GM21825 (cell line): Measurements from ENCODE around the gene ADAMTS13.

Source experiments
- ATAC-seq: cut with Tn5 transposase; IDR thresholded peaks from one replicate; pipeline ENCODE4 v1.9.1; 2021; ENCODE audit warnings: mild to moderate bottlenecking, moderate library complexity; ENCODE audit not compliant: unreplicated experiment

ADAMTS13 gene

DNA sequence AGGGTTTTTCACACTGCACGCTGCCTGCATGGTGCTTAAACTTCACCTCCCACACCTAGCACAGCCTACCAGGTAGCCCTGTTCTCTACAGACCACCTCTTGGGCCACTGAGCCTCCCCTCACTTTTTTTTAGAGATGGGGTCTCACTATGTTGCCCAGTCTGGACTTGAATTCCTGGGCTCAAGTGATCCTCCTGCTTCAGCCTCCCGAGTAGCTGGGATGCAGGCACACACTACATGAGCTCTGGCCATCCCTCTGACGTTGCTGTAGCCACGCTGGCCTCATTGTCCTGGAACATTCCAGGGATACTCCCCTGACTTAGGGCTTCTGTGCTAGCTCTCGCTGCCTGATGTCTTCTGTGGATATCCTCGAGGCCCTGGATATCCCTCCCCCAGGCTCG, 30.4 kb downstream of the ADAMTS13 start:
- ATAC-seq, result no peak

DNA sequence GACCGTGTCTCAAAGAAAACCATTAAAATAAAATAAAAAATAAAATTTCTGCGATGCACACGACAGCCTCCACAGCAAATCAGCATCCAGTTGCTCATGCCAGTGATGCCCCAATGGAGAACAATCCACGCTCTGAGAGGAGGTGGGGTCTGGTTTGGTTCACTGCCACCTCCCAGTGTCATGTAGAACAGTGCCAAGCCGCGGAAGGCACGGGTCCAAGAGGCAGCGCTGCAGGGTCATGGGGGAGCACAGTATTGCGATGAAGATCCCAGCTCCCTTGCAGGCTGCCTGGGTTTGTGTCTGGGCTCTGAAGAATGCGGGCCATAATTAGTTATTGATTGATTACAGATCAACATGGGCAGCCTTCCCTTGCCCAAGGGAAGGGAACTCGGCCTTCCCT, 31.5 kb downstream of the ADAMTS13 start:
- no peak for ATAC-seq

DNA sequence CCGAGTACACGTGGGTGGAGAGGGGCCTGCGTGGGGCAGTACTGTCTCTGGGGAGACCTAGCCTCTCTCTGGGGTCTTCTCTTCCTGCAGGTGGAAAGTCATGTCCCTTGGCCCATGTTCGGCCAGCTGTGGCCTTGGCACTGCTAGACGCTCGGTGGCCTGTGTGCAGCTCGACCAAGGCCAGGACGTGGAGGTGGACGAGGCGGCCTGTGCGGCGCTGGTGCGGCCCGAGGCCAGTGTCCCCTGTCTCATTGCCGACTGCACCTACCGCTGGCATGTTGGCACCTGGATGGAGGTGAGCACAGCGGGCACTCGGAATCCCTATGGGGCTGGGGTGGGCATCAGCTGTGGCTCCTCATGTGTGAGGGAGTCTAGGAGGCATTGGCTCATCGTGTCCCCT, 32.2 kb downstream of the ADAMTS13 start:
- no peak for ATAC-seq

DNA sequence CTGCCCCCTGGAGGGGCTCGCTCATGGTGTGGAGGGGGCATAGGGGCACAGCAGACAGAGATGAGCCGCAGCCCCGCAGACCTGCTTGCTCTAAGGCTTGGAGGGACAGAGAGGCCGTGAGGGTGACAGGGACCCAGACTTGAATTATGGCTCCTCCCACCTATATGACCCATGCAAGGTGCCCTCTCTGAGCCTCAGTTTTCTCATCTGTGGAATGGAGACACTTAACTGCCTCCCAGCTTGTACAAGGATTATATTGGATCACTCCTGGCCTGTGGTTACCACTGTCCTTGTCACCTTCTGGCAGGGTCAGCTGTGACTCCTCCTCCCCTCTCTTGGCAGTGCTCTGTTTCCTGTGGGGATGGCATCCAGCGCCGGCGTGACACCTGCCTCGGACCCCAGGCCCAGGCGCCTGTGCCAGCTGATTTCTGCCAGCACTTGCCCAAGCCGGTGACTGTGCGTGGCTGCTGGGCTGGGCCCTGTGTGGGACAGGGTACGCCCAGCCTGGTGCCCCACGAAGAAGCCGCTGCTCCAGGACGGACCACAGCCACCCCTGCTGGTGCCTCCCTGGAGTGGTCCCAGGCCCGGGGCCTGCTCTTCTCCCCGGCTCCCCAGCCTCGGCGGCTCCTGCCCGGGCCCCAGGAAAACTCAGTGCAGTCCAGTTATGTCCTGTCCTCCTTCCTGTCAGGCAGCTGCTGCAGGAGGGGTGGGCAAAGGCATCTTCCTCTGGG, 32.9 kb downstream of the ADAMTS13 start:
- ATAC-seq, result no peak

DNA sequence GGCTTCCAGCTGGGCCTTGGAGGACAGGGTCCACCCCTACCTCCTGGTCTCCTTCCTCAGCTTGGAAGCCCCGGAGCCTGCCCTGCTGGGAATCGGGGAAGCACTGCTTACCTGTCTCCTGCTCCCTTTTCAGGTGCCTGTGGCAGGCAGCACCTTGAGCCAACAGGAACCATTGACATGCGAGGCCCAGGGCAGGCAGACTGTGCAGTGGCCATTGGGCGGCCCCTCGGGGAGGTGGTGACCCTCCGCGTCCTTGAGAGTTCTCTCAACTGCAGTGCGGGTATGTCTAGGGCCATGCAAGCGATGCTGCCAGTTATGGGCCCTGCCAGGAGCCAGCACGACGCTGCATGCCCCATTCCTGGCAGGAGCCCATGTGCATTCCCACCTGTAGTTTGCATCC, 33.8 kb downstream of the ADAMTS13 start:
- ATAC-seq, result no peak

DNA sequence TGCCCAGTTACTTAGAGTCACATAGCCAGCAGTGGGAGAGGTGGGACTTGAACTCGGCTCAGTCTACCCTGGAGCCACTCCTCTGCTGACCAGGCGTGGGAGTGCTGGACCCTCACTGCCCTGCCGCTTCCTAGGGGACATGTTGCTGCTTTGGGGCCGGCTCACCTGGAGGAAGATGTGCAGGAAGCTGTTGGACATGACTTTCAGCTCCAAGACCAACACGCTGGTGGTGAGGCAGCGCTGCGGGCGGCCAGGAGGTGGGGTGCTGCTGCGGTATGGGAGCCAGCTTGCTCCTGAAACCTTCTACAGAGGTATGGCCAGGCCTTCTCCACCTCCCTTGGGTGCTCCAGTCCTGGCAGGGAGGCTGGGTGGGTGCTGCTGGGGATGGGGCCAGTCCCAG, 34.2 kb downstream of the ADAMTS13 start:
- ATAC-seq, result no peak

DNA sequence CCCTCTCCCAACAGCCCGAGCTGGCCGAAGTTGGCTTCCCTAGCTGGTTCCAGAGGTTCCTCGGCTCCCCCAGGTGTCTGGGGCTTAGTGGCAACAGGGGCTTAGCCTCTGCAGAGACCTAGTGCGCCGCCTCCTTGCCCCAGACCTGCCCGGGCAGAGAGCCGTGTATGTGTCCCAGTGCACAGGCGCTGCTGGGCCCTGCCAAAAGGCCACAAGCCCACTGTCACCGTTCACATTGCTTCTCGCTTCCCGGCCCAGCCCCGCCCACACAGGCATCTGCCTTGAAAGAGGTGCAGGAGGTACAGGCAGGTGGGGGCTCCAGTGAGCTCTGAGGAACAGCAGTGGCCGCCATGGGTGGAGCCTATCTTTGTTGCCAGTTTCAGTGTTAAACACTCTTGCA, 35.1 kb downstream of the ADAMTS13 start:
- no peak for ATAC-seq

DNA sequence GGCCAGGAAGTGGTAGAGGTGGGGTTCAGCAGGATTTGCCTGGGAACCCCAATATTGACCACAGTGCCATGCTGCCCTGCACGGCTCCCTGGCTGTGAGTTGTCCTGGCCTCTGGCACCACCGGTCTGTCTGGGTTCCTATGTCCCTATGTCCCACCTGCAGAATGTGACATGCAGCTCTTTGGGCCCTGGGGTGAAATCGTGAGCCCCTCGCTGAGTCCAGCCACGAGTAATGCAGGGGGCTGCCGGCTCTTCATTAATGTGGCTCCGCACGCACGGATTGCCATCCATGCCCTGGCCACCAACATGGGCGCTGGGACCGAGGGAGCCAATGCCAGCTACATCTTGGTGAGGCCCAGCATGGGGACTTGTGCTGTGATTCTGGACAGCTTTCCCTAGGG, 35.6 kb downstream of the ADAMTS13 start:
- no peak for ATAC-seq

DNA sequence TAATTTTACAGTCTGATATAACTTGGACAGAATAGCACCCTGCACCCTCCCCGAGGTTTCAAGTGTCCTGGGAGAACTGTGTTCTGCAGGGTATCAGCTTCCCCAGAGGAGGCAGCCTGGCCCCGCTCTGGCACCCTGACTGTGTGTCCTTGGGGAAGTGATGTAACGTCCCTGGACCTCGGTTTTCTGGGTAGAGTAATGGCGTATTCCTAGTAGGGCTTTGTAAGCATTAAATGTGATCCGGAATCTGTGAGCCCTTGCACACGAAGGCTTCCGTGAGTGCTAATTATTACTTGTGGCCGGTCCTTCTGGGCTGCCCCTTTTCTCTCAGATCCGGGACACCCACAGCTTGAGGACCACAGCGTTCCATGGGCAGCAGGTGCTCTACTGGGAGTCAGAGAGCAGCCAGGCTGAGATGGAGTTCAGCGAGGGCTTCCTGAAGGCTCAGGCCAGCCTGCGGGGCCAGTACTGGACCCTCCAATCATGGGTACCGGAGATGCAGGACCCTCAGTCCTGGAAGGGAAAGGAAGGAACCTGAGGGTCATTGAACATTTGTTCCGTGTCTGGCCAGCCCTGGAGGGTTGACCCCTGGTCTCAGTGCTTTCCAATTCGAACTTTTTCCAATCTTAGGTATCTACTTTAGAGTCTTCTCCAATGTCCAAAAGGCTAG, 36.6 kb downstream of the ADAMTS13 start:
- no peak for ATAC-seq

DNA sequence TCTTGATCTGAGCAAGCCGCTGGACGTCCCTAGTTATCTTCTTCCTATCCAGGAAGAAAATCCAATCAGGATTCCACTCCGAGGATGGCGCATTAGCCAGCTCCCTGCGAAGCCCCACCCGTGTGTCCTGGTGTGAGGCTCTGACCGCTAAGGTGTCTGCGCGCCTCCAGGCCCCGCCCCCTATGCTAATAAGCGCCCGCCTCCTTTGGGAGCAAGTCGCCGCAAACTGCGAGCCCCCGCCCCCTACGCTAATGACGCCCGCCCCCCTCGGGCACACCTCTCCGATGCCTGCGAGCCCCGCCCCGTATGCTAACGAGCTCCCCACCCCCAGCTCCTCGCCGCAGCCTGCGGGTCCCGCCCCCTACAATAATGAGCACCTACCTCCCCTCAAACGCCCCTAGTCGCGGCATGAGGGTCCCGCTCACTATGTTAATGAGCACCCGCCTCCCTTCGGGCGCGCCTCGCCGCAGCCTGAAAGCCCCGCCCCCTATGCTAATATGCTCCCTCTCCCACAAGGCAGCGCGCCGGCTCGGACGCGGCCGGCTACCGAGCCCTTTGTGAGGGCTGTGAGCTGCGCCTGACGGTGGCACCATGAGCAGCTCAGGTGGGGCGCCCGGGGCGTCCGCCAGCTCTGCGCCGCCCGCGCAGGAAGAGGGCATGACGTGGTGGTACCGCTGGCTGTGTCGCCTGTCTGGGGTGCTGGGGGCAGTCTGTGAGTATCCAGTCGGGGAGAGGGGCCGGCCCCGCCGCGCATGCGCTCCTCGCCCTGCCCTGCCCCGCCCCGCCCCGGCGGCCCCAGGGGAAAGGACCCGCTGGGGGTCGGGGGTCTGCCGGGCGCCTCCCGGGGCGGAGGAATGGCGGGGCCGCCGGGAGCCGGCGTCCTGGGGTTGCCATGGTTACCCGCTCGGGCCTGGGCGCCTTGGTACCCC, 37.6 kb downstream of the ADAMTS13 start, which contains the start of gene CACFD1:
Gene CACFD1, plus strand, starts transcription at position 503 of the 929 bp plus-strand sequence. Its CDS starts 89 bp downstream, at position 592.
- peak; percentile 59 for ATAC-seq

DNA sequence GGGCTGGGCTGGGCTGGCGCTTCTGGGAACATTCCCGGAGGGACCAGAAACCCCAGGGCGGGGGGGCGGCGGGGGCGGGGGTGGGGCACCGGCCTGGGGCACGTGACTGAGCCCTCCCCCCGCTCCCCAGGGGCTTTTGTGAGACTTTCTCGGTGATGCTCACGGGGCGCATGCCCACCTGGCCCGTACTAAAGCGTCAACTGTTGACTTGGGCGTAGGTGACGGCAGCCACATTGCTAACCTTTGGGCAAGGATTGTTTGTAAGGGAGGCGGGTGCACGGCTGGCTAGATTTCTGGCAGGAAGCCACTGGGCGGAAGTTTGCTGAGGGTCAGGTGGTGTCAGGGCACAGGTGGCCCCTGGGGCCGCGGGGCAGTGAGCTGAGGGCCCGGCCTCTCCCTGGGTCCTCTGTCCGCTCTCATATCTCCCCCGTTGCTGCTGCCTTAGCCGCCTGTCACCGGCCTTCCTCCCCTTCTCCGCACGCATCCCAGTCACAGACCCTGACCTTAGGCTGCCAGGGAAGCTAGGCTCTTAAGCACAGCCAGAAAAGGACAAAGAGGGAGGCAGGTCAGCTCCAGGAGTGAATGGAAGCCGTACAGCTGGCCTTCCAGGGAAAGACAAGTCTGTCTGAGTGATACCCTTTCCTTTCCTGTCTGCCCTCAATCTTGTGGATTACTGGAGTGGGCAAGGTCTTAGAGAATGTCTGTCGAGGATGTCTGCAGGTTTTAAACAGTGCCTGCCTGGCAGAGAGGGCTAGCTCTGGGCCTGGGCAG, 38.4 kb downstream of the ADAMTS13 start:
- peak; percentile 25 for ATAC-seq

DNA sequence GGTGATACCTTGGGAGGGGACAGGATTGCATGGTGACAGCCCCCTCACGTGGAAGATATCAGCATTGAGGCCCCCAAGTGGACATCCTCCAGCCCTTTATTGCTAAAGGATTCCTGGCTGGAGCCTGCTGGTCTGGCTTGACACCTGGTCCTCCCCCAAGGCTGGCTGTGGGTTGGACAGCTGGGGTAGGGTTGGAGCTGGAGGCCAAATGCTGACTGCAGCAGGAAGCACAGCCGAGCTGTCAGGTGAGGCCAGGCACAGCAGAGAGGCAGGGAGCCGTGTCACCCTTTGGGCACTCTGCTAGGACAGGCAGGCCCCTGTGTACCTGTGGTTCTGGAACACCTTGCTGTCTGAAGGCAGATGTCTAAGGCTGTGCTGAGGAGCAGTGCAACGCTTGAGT, 39.8 kb downstream of the ADAMTS13 start:
- no peak for ATAC-seq

DNA sequence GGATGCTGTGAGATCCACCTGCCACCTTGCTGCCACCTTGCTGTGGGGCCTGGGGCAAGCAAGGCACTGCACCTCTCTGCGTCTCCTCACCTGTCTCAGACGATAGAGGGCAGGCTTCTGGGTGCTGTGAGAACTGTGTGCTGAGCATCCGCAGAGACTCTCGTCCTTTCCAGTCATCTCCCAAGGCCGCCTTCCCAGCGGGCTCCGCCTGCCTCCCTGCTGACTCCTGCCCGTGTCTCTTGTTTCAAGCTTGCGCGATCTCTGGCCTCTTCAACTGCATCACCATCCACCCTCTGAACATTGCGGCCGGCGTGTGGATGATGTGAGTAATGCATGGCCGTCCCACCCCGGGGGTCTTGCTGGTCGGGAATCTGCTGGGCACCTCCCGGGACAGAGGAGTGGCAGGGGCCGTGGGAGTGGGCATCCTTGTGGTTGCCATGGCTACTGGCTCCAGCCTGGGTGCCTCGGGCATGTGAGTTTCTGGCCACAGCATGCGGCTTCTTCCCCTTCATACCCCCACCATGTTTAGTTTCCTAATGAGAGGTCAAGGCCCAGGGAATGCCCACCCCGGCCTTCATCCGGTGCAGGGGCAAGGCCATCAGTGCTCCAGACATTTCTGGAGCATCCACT, 41.2 kb downstream of the ADAMTS13 start:
- ATAC-seq, result no peak

DNA sequence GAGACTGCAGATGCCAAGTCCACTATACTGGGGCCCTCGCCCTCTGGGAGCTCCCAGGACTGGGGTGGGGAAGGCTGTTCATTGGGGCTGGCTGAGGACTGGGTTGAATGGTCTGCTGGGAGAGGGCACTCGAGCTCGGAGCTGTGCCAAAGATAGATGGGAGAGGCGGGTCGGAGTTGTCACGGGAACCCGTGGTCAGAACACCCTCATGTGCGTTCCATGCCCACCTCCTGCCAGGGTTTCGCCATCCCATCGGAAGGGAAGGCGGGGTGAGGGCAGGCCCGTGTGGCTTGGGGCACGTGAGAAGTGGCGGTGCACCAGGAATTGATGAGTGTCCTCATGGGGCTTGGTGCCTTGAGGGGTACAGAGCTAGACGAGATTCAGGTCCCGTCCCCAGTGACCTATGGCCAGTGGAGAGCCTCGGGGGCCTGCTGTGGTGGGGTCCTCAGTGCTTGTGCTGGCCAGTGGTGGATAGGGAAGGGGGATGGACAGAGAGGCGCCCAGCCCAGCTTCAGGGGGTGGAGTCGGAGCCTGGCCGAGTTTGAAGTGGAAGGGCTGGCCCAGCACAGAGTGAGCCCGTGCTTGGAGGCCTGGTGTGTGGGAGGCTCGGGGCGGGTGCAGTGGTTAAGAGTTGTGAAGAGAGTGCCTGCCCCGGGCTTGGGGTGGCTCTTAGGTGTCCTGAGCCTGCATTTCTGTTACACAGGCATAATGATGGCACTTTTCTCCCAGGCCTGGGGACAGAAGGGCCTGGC, 41.9 kb downstream of the ADAMTS13 start:
- ATAC-seq, result no peak

DNA sequence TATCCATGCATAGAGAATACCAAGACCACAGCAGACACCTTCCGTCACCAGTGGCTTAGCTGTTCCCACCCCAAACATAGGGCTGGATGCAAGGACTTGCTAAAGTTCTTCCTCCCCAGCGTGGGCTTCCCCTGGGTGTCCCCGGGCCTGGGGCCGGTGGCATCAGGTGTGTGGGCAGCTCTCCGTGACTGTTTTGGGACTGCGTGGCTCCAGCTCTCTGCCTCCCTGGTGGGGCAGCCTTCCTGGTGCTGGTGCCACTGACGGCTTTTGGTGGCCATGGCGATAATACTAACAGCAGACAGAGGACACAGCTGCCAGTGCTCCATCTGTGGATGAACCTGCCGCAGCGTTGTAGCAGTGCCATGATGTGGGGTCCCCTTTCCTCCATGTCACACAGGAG, 42.5 kb downstream of the ADAMTS13 start:
- ATAC-seq, result no peak

DNA sequence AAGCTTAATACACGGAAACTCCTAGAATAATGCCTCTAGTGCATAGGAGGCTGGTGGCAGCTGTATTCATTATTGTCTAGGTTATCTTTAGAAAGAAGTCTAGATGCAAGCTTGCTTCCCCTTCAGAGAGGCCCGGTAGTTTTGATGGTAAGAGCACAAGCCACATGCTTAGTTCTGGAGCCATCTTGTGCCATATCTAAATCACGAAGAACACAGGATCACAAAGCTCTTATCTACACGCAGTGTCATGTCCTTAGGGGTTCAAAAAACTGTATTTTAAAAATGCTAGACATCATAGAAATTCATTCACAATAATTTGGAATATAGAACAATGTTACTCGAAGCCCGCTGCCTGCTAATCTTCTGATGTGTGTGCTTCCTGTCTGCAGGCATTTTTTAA, 43.8 kb downstream of the ADAMTS13 start:
- ATAC-seq, result no peak

DNA sequence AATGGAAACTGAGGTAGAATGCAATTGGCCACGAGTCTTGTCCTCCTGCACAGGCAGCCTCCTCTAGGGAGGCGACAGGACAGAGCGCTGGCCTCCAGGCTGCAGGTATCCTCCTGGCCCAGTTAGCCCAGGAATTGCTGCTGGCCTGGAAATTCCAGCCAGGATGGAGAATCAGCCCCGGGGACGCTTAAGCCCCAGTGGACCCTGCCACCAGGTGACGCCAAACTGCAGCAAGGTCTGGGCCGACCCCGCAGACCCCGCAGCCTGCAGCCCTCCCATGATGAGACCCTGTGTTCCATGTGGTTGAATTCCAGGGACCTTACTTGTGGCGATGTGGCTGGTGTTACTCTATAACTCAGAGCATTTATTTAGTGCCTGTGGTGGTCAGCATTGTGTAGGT, 44.9 kb downstream of the ADAMTS13 start:
- ATAC-seq, result no peak

DNA sequence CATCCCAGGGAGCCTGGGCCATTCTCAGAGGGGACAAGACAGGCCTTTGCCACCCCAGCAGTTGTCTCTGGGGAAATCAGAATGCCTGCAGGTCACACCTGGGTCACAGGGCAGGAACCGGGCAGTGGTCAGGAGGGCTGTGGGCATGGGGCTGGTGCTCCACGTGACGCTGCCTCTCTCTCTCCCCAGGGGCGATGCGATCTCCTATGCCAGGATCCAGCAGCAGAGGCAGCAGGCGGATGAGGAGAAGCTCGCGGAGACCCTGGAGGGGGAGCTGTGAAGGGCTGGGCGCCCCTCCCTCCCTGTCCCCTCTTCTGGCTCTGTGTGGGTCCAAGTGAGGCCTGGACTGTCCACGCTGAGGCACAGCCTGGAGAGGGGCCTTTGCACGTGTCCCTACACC, 46.2 kb downstream of the ADAMTS13 start:
- ATAC-seq, result no peak

DNA sequence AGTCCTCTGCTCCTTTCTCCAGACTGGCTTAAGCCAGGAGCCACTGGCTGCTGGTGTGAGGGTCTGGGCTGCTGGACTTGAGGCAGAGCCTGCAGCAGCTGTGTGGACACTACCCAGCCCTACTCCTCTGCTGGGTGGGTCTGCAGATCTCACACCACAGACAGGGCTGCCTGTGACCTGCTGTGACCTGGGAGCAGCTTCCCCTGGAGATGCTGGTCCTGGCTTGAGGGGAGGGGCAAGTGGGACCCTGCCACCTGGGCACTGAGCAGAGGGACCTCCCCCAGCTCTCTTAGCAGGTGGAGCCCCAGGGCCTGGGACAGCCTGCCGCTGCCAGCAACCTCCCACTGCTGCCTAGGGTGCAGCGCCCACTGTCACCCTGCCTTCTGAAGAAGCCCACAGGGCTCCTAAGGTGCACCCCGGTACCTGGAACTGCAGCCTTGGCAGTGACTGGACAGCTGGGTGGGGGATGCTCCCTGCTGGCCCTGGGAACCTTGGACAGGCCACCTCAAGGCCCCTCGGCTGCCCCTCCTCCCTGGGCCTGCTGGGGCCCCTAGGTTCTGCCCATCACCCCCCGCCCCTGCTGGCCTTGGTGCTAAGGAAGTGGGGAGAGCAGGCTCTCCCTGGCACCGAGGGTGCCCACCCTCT, 46.7 kb downstream of the ADAMTS13 start:
- ATAC-seq, result no peak
